Omental fat pad (tissue), 4 donors: ENCODE data around the gene TSHB. TPM values are rescaled to one million over a fixed set of nuclear protein-coding genes. Genes with fewer than 3 reads are reported as not detected.
A peak's percentile ranks its signal among the peaks of the same experiment; 100 is the strongest.

Experiments
- ATAC-seq: fragments of 150-250 bp; one replicate; pipeline ENCODE4 v1.9.1; 2016; ENCODE audit warnings: mild to moderate bottlenecking, moderate library complexity; ENCODE audit not compliant: low FRiP score
- DNase-seq: peaks from one replicate; pipeline ENCODE4 v3.0.0-alpha.2; 2019; ENCODE audit warnings: low spot score
- total RNA-seq, 4 donors: library from RNA; depleted of rRNA; stranded (reverse); fragments of >200 nt; gene quantifications; one replicate each; pipeline ENCODE4 v1.1.0, GENCODE V29; 2016
- TF ChIP-seq, protein P1 (sequence below), 3 donors: fragments of 450-650 bp; IDR thresholded peaks; one replicate each; pipeline ENCODE4 v1.5.1; 2016 to 2017; ENCODE audit warnings: antibody characterized with exemption in 3 of 3, mild to moderate bottlenecking in 3 of 3, moderate library complexity in 2 of 3

Gene TSHB
- total RNA-seq, 4 donors from 2014 or later: not detected

DNA sequence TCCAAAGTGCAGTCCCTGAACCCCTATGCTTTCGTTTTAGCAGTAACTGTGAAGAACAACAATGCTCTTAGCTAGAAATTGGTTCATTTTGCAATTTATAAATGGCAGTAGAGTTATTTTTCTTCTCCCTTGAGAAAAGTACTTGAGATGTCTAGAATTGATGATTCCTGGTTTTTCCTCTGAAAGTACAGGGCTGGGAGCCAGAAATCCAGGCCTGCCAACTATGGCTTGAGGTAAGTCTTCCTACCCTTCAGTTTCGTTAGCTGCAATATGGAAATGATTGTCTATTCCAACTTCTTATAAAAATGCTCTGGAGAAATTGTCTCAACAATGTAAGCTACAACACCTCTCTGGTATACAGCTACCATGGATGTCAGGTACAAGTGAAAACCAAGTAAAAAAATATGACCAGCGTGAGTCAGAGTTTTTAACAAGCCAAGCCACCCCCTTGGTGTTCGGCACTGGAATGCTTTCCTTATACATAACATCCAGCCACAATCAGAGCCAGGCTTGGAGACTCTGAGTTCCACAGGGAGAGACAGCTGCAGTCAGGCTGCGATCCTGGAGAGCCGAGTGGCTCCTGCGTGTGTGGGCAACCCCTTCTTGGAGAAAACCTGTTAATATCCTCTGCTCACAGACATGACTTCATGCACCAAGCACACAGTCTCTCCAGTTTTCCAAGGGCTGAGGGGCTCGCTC, 37.7 kb downstream of the TSHB start:
- TF ChIP-seq, protein P1, sequence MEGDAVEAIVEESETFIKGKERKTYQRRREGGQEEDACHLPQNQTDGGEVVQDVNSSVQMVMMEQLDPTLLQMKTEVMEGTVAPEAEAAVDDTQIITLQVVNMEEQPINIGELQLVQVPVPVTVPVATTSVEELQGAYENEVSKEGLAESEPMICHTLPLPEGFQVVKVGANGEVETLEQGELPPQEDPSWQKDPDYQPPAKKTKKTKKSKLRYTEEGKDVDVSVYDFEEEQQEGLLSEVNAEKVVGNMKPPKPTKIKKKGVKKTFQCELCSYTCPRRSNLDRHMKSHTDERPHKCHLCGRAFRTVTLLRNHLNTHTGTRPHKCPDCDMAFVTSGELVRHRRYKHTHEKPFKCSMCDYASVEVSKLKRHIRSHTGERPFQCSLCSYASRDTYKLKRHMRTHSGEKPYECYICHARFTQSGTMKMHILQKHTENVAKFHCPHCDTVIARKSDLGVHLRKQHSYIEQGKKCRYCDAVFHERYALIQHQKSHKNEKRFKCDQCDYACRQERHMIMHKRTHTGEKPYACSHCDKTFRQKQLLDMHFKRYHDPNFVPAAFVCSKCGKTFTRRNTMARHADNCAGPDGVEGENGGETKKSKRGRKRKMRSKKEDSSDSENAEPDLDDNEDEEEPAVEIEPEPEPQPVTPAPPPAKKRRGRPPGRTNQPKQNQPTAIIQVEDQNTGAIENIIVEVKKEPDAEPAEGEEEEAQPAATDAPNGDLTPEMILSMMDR (IDR thresholded peaks at IDR 0.05): no peak

DNA sequence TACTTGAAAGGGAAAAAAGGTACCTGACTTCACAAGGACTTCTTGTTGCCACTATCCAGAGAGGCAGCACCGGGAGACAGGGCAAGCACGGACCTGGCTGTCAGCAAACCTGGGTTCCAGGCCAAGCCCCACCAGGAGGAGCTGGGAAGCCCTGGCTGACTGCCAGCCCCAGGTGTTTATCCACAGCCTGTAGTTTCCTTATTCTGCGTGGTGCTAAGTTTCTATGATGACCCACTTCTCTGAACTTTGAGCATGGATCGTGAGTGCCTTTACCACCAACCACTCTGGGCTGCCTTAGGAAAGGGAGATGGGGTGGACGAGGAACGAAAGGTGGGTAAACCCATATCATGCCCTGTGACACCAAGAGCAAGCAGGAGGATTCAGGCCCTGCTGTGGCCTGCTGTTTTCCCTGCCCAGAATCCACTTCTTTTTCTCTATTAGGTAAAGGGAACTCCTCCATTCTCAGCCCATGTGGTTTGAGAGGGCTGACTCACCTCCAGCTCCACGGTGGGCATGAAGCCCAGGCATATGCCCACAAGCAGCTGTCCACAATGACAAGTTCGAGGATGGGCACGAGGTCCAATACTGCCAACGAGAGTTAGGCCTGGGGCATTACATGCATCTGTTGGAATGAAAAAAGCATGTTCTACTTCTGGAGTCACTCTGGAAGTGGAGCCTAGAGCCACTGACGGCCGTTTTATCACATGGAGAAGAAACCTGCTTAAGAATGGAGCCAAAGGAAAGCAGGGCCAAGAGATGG, 39.4 kb downstream of the TSHB start:
- peak; percentile 67 for ATAC-seq

More for the DNA sequence above, 37.7 kb downstream of the TSHB start:
- peak; percentile 64 for ATAC-seq
- no peak for DNase-seq

DNA sequence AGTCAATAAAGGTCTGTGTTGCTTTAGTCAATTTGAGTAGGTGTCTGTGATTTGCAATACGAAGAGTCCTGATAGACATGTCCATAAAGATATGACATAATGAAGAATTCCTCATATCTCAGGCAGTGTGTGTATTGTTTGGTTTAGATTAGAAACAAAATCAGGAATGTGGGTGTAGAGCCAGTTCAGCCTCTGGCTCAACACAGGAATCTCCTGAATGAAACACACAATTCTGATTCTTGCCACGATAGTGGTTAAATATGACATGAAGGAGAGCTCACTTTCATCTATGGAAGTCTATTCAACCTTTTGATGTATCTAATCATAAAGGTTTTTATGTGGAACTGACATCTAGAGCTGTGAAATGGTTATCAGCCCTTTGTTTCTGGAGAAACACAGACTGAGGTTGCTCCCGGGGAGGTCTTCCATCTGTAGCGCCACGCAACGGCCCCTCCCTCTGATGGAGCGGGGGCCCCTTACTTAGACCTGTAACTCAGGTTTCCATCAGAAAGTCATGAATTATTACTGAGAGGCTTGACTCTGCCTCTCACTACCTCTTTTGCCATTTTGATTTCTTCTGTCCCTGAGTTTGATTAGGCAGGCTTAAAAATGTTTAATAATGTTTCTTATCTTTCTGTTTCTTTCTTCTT, 40.2 kb downstream of the TSHB start:
- no peak for ATAC-seq
- TF ChIP-seq, protein P1 (IDR thresholded peaks at IDR 0.05): no peak
- no peak for DNase-seq

More for the DNA sequence above, 39.4 kb downstream of the TSHB start:
- TF ChIP-seq, protein P1 (IDR thresholded peaks at IDR 0.05): no peak
- no peak for DNase-seq

DNA sequence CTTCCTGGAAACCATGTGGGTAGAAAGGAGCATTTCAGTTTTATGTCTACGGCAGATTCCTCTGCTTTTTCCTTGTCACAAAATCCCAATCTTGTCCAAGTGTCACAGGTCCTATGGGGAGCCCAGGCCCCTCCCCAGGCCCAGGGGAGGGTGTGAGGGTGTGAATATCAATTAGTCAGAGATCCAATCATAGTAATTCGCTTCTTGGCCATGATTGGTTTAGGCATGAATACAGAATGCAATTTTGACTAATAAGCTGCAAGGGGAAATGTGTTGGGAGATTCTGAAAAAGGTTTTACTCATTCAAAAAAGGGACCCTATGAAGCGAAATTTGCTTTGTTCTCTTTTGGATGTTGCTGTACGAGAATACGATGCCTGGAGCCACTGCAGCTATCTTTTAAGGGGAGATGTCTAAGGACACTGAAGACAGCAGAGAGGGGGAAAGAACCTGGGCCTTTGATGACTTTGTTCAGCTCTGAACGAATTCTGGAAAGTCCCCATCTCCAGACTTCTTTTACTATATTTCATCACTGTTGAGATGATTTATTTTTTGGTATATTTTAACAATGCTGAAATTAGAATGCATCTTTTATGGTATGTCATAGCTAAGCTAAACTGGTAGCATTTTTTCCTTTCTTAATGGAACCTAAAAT, 41.5 kb downstream of the TSHB start:
- TF ChIP-seq, protein P1 (IDR thresholded peaks at IDR 0.05): no peak
- DNase-seq: no peak
- no peak for ATAC-seq

DNA sequence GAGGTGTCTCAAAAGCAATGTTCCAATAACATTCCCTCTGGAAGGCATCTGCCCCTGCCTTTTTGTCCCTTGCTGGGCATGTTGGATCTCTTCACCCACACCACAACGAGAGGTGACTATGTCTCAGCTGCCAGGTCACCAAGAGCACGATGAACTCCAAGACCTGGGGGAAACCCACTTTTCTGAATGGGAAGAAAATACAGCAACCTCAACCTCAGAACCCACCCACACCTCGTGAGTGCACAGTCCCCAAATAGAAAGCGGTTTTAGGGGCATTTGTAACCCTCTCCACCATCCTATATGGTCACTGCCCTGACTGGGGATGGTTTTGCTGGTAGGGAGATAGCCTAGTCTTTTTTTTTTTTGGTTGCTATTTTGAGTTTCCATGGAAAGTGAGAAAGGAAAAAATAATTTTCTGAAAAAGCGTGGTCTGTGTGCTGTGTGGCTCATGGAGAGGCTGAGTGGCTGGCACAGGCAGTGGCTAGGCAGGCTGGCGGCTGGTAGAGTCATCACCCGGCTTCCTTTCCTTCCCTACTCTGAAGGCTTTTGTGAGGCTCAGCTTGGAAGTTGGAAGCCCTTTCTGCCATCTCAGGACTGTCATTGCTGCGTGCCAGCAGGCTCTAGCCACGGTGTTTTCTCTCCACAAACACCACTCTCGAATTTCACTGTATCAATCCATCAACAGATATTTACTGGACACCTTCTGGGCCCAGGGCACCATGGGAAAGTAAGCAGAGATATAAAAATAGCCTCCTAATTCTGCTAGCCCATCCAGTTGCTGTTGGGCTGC, 43.9 kb downstream of the TSHB start:
- DNase-seq: no peak
- ATAC-seq: no peak
- TF ChIP-seq, protein P1 (IDR thresholded peaks at IDR 0.05): no peak

DNA sequence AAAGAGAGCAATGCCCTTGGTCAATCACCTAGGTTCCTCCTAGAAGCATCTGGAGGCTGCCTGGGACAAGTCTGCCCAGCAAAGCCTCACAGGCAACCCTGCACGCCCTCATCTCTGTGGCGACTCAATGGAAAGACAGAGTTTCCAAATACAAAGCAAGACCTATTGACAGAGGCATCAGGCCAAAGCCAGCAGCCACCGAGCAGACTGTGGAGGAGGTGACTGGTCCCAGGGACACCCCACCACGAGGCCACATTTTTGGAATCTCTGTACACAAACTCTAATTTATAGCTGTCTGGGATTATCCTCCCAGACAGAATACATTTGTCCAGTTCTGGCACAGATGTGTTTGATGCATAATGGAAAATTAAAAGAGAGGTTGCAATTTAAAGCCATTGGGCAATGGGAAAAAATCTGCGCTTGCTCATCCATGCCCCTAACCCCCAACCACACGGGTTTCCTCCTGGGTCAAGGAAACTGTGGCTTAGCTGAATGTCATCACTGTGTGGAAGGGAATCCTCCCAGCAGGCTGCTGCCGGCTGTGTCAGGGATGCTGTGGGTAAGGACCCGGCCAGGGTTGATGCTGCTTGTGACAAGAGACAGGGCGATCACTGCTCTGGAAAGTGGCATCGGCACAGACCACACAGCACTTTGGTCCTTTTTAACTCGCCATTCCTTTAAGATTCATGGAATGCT, 45.4 kb downstream of the TSHB start:
- ATAC-seq (no peak), DNase-seq (no peak)
- TF ChIP-seq, protein P1 (IDR thresholded peaks at IDR 0.05): no peak
